Activated CD4-positive, CD25-positive, alpha-beta regulatory T cell treated with anti-CD3 and anti-CD28 coated beads, Interleukin-2, amount 50 U/mL, for 72 hours (primary cell): ENCODE results near the gene COLEC11.

Experiments used
- DNase-seq: peaks from one replicate; pipeline ENCODE4 v3.0.0; 2021

Gene COLEC11

GRCh38 chr2:3585261-3586109 lies 9.4 kb upstream of the COLEC11 start:
- DNase-seq = no peak

GRCh38 chr2:3586220-3586619 lies 8.7 kb upstream of the COLEC11 start:
- DNase-seq = no peak

GRCh38 chr2:3587021-3587420 lies 7.9 kb upstream of the COLEC11 start:
- DNase-seq = no peak

GRCh38 chr2:3587432-3587831 lies 7.5 kb upstream of the COLEC11 start:
- no peak for DNase-seq

- no peak for DNase-seq
These were observed 6.8 kb upstream of the COLEC11 start for GRCh38 chr2:3588084-3588483.

- DNase-seq = no peak
These were observed 5.8 kb upstream of the COLEC11 start for GRCh38 chr2:3589086-3589485.

- no peak for DNase-seq
These were observed 492 bp downstream of the COLEC11 start for GRCh38 chr2:3595404-3595803.

- DNase-seq = no peak
These were observed 1.1 kb downstream of the COLEC11 start for GRCh38 chr2:3595985-3596384.

- DNase-seq = no peak
These were observed 2.0 kb downstream of the COLEC11 start for GRCh38 chr2:3596901-3597417.

GRCh38 chr2:3597567-3597966 lies 2.7 kb downstream of the COLEC11 start:
- DNase-seq = no peak

GRCh38 chr2:3598197-3598910 lies 3.4 kb downstream of the COLEC11 start:
- no peak for DNase-seq

- no peak for DNase-seq
These were observed 4.3 kb downstream of the COLEC11 start for GRCh38 chr2:3598912-3599854.

- no peak for DNase-seq
These were observed 5.4 kb downstream of the COLEC11 start for GRCh38 chr2:3600256-3600855.

GRCh38 chr2:3601561-3602271 lies 6.8 kb downstream of the COLEC11 start:
- no peak for DNase-seq

- DNase-seq = no peak
These were observed 7.8 kb downstream of the COLEC11 start for GRCh38 chr2:3602553-3603339.

GRCh38 chr2:3603536-3604206 lies 8.8 kb downstream of the COLEC11 start:
- DNase-seq = no peak

- DNase-seq = no peak
These were observed 9.4 kb downstream of the COLEC11 start for GRCh38 chr2:3604207-3604877.

GRCh38 chr2:3604991-3605961 lies 10.4 kb downstream of the COLEC11 start:
- DNase-seq = peak; percentile 70

GRCh38 chr2:3606028-3606369 lies 11.1 kb downstream of the COLEC11 start:
- no peak for DNase-seq
